HG02884 (cell line): ENCODE measurements around the gene CCDC188.

Experiments used
- ATAC-seq: cut with Tn5 transposase; IDR thresholded peaks from one replicate; pipeline ENCODE4 v1.9.1; 2021; ENCODE audit warnings: mild to moderate bottlenecking, moderate library complexity; ENCODE audit not compliant: unreplicated experiment

The CCDC188 gene

DNA sequence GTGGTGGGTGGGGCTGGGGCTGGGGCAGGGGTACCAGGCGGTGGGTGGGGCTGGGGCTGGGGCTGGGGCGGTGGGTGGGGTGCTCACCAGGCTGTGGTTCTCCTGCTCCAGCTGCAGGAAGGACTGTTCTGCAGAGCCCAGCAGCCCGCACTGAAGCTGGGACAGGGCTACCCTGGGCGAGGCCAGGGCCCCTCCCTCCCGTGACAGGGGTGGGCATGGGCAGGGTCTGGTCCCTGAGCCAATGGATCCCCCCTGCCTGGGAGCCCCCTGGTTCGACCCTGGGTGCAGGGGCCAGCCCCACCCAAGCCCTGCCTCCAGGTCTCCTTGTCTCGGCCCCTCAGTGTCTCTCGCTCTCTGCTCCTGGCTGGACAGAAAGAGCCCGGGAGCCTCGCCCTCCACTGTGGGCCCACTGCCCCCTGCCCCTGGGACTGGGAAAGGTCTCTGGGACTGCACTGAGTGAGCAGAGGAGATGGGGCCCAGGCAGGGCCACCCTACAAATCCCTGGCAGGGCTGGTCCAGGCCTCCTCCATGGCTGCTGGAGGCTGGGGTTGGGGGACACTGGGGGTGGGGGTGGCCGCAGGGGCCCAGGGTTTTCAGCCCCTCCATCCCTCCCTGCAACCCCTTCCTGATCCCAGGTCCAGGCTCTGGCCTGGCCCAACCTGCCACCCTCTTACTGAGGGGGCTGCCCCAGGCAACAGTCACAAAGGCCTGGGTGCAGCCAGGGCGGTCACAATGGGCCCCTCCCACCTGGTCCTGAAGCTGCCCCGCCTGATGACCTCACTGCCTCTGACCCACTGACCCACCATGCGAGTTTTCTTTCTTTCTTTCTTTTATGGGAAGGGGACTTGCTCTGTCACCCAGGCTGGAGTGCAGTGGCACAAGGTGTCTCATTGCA, at the start of gene CCDC188:
Gene CCDC188, minus strand, starts transcription at position 675 of the 895 bp plus-strand sequence. Its CDS starts 69 bp downstream, at position 606.
- ATAC-seq, result no peak

DNA sequence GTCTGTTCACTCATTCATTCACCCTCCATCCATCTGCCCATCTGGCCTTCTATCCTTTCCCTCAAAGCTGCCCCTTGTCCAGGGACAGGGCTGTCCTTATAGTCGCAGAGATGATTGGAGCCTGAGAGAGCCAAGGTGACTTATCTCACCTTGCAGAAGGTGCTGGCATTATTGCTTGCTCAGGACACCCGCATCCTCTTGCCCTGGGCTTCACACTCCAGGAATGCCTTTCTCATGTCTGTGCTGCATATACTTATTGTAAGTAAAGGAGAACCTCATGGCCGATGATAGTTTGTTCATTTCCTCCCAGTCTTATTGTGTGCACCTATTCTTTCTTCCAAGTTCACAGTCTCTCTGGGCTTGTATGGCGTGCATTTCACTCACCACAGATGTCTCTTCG, 49.1 kb upstream of the CCDC188 start:
- no peak for ATAC-seq

DNA sequence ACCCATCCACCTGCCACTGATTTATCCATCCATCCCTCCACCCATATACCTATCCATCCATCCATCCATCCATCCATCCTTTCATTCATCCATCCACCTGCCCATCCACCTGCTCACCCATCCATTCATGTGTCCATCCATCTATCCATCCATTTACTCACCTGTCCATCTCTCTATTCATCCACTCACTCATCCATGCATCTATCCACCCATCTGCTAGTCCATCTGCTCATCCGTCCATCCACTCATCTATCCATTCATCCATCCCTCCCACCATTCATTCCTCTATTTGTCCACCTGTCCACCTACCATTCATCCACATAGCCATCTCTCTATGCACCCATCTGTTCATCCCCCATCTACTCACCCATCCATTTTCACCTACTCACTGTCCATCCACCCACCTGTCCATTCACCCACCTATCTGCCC, 48.6 kb upstream of the CCDC188 start:
- no peak for ATAC-seq

DNA sequence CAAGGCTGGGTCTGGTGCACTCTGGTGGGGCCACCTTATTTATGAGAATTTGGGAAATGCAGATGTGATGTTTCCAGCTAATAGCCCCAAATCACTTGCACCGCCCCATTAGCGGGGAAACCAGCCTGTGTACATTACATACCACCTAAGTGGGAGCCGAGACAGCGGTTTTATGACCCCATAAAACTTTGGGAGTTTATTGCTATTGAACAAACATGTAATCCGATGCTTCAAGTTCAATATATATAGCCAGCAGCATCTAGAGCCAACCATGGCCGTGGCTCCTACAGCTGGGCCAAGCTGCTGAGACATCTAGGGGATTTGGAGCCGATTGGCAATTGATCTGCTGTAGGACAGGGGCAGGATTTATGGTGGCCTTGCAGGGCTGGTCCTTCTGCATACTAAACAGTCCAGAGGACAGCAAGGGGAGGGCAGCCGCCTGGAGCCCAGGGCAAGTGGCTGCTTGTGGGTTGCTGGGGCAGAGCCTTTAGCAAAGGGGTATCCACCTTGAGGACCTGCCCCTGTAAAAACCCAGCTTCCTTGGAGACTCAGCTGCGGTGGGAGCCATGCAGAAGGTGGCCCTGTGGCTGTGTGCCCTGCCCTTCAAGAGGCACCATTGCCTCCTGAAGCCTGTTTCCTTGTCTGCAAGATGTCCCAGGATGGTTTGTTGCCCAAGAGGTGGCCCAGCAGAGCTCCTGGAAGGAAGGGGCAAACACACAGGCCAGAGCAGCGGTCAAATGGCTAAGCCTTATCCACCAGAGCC, 47.9 kb upstream of the CCDC188 start:
- ATAC-seq, result no peak

DNA sequence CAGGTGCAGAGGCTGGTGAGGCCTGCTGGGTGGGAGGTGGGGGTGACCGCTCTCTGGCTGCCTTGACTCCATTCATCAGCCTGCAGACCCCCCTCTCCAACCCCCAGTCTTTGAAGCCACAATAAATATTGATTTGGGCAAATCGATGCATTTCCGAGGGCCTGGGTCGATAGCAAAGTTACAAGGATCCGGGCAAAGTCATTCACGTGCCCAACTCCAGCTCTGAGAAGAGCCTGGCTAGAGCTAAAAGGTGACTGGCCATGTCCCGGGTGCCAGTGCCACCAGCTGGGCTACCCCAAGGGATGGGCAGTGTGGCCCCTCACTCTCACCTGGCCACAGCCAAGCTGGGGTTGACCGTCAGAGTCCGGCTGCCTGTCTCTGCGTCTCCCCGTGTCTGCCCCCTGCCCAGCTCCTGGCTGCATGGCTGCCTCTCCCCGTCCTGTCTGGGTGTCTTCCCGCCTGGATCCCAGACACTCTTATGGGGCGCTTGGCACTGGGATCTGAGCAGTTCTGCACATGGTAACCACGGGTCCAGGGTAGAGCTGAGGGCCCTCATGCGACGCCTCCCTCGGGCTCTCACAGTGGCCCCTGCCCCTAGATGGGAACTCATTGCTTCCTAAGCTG, 46.7 kb upstream of the CCDC188 start:
- ATAC-seq, result no peak

DNA sequence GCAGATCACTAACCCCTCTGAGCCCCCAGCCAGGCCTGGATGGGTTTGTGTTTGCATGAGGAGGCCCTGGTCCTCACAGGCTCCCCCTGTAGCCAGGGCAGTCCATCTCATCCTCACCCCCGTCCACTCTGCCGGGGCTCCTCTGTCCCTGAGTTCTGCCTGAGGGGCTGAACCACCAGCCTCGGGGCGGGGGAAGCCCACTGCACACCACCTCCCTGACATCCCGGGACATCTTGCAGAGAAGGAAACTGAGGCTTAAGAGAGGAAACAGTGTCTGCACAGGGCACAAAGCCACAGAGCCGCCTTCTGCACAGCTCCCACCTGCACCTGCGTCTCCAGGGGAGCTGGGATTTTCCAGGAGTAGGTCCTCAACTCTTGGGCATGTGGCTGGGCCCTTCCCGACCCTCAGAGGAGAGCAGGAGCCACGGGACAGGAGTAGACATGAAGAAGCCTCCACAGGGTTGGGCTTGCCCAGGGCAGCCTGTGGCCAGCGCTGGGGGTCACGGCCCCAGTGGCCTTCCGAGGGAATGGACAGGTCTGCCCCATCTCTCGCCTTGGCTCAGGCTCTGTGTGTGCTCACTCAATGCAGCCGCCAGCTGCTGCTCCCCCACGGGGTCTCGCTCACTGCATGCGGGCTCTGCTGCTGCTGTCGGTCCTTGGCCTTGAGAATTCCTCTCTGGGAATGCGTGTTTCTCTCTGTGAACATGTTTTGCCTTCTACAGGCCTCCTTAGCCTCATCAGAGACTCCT, 45.4 kb upstream of the CCDC188 start:
- ATAC-seq, result no peak

DNA sequence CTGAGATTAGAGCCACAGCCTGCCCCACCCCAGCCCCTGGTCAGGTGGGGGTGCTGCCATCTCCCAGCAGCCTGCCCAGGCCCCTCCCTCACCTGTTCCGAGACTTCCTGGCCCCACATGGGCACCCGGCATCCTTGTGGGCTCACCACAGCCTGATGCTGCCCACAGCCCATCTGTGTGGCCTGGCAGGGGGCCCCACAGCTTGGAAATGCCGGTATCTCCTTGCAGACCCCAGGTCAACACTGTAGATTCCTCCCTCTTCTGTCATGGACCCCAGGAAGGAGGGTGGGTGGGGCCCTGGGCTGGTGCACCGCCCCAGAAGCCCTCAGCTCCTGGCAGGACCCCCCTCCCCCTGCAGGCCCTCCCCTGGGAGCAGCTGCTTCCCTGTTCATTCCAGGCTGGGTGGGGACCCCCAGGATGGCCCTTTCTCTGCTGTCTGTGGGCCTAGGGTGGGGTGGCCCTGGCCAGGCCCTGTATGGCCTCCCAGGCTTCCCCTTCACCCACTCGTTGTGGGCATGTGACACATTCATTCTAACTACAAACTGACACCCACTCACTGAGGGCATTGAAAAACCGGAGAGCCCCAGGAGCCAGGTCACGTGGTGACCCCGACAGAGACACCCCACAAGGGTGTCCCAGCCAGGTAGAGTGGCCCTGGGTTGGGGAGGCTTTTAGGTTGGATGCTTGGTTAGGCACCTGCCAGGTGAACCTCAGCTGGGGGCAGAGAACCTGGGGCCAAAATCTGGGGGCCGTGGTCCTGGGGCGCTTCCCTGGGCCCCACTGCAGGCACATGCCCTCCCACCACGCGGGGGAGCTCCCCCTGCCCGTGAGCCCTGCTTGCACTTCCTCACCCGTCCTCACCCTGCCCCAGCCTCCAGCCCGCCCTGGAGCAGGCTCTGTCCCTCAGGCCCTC, 44.1 kb upstream of the CCDC188 start:
- ATAC-seq, result no peak

DNA sequence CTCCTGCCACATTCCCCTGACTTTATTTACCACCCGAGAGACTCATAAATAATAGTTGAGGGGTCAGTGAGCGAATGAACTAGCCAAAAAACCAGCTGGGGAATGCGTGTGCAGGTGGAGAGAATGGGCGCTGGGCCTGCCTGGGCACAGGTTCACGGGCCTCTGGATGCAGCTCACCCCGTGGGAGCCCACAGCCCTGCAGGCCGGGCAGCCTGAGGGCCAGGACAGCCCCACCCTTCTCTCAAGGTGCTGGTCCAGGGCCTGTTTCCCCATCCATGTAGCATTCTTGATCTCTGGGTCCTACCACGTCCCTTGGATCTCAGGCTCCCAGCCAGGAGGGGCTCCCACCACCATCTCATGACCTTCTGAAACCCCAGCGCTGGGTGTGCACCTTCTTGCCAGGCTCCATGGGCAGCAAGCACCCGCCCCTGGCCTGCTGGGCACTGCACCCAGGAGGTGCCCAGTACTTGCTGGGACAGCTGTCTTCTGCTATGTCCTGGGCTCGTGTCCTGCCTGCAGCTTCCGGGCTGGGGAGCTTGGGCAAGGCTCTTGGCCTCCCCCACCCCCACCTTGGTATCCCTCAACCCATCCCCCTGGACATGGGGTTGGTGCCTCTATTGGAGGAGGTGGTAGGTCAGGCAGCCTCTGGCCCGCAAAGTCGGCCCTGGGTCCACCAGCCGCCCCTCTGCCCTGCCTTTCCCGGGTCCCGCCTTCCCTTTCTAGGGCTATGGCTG, 43.1 kb upstream of the CCDC188 start:
- ATAC-seq, result no peak

DNA sequence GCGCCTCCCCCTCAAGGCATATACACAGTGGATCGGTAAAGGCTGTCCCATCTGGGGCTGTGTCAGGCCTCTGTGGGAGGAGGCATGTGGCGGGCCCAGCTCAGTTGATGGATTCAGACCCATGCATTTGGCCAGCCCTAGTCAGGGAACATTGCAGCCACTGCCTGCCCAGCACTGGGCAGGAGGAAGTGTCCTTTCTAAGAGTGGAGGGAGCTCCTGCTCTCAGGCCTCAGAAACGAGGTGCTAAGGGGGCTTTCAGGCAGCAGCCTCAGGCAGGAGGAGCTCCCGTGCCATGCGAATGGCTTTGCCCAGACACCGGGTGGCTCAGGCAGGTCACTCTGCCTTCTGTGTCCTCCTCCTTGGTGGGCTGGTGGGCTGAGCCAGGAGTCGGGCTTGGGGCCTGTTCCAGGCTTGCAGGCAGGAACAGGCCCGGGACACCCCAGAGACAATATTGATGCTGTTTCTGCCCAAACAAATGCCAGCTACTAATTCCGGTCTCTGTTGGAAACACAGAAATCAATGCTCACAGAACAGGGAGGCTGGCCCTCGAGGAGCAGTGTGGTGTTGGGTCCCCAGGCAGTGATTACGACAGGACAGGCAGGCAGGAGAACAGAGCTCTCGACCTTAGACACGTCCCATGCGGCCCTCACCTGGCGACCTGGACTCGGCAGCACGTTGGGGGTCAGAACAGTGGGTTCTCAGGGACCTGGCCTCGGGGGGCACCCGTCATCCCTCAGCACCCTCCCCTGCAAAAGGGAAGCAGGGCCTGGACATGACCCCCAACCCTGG, 42.3 kb upstream of the CCDC188 start:
- ATAC-seq, result no peak

DNA sequence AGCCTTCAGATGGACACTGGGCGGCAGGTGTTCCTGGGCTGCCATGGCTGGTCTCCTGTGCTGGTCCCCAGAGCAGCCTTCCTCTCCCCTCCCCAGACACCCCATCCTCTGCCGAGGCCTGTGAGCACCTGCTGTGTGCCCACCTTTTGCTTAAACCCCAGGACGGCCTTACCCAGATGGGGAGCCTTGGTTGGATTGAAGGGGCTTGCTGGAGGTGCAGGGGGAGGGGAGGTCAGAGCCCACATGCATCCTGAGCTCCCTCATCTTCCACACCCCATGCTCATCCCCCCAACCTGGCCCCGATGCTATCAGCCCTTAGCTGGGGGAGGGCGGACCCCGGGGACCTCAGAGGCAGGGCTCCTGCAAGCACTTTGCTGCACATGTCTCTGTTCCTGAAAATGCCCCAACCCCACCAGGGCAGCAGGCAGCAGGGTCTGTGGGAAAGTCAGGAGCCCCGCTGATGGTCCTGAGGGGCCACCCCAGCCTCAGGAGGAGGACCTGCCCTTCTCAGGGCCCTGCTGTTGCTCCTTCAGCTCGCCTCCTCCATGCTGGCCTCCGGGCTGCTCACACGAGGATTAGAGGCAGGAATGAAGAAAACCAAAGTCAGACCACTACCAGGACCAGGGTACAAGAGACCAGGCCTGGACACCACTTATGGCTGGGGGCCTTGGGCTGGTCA, 41.6 kb upstream of the CCDC188 start:
- ATAC-seq, result no peak

DNA sequence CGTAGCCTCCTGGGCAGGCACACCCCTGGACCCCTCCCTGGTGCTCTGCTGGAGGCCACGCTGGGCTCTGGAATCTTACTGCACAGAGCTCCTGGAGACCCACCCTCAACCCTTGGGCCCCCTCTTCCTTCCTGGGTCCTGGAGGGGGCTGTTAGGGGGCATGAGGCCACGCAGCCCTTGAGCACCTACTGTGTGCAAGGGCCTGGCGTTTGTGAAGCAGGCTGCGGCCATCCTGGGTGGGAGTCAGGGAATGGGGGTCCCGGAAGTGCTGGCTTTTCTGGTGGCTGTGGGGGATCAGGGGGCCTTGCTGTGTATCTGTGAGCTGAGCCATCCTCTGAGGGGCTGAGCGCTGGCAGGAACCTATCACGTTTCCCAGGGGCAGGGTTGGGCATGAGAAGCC, 40.9 kb upstream of the CCDC188 start:
- no peak for ATAC-seq

DNA sequence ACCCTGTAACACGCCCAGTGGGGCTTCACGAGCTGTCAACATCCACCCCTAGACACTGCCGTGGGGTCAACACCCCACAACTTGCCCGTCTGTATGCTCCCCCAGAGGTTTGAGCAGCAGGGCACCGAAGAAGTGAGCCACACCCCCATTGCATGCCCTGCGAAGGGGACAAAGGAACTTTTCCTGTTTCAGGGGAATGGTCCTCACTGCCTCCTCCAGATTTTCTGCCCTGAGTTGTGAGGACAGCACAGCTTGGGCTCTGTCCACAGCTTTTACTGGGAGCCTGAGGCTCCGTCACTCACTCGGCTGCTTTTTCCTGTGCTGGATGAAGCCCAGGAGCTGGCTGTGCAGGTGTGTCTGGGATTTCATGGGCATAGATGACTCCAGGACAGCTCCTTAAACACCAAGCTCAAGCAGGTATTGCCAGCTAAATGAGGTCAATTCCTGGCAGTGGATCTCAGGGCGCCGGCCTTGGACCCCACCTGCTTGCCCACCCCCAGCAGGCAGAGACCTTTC, 40.2 kb upstream of the CCDC188 start:
- ATAC-seq, result no peak

DNA sequence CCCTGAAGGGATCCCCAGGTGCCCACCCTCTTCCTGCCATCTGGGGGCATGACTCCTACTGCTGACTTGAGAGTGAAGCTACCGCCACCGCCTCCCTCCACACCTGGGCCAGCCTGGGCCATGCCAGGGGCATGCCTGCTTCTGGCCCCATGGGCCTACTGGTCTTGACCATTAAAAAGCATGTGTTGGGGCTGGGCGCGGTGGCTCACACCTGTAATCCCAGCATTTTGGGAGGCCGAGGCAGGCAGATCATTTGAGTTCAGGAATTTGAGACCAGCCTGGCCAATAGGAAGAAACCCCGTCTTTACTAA, 37.7 kb upstream of the CCDC188 start:
- no peak for ATAC-seq

DNA sequence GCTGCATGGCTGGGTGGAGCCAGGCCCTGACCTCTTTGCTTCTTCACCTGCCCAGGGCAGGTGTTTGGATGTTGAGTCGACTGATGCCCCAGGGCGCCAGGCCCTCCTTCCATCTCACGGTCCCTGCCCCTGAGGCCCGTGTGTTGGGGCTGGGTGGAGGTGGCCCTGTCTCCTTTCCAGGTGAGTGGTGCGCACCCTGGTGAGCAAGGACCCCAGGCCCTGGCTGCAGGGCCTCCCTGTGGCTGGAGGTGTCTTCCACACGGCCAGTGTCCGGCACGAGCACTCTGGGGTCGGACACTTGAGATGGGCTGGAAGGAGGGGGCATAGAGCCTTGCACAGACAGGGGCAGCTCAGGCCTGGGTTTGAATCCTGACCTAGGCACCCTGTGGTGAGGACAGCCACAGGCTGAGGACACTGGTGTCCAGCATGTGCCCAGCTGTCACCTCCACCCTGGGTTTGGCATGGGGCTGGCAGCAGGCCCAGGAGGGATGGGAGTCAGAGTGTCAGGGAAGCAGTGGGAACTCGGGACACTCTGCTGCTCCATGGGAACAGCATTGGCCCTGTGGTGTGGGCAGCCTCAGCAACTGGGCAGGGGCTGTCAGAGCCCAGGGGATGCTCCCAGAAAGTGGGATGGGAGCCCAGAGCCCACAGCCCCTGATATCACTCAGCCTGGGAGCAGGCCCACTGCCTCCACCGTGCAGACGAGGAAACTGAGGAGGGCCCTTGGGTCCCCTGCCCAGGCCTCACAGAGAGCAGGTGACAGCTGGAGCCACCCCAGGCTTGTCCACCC, 37.1 kb upstream of the CCDC188 start:
- ATAC-seq, result no peak

DNA sequence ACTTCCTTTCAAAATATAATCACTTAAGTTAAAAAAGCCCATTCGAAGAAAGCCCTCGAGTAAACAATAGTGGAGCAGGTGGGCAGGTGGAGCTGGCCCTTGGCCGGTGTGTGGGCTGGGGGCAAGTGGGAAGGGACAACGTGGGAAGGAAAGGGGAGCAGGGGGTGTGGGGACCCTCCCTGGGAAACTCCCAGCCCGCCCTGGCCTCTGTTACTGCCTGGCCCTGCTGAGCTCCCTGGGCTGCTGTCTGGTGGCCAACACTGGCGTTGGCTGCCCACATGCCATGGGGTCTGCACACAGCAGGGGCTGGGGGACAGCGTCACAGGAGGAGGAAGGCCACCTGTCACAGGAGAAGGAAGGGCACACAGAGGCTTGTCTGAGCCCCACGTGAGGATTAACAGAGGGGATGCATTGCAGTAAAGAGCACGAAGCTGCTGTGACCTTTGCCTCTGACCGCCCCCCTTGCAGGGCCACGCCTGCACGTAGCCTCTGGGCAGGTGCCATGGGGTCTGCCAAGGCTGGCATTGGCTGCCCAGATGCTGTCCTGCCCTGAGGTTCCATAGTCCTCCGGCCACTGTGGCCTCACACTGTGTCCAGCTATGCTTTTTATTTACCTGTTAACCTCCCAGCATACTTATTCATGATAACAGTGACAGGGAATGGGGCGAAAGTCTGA, 36.2 kb upstream of the CCDC188 start:
- no peak for ATAC-seq

DNA sequence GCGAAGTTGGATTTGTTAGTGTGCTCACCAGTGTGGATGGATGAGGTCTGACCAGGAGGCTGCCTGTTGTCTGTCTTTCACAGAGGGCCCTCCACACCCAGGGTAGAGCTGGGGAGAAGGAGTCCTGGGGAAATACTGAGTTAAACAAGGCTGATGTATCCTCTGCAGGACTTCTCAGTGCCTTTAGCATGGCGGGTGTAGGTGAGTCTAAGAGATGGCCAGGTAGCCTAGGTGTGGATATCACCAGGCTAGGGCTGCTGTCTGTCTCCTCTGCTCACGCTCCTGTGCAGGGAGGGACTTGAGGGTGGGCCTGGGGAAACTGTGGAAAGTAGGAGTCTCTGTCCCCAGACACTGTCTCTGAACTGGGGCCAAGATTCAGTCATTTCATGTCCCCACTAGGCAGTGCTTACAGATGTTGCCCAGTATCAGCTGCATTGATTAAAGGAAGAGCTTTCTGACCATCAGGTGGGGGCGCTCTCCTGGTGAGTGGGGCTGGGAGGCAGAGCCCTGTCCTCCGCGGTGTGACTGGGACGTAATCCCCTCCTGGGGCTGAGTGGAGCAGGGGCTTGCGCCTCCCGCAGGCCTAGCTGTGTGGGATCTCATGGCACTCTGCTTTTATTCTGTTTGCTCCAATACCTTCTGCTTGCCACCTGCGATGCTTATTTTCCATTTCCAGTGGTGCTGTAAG, 35.5 kb upstream of the CCDC188 start:
- no peak for ATAC-seq
